Smooth muscle cell (in vitro differentiated cells): ENCODE data around the gene FBXL17. TPM values are rescaled to one million over a fixed set of nuclear protein-coding genes. Genes with fewer than 3 reads are reported as not detected.

Experiments used
- DNase-seq: peaks from one replicate; lab custom pipeline; 2025; ENCODE audit not compliant: unreplicated experiment; lab: John Stamatoyannopoulos, UW
- H2AFZ ChIP-seq: fragments of 200-600 bp; sonication (generic); 2 replicates; pipeline ENCODE4 v1.6.0; 2016; ENCODE audit warnings: antibody characterized with exemption, low read depth, mild to moderate bottlenecking
- H3F3A ChIP-seq: fragments of 200-600 bp; sonication (generic); 2 replicates; pipeline ENCODE4 v1.6.0; 2017; ENCODE audit warnings: antibody characterized with exemption, low read depth
- H3K27ac ChIP-seq: fragments of 200-600 bp; sonication (generic); 2 replicates; pipeline ENCODE4 v1.5.1; 2016; ENCODE audit warnings: low read depth, mild to moderate bottlenecking
- H3K27me3 ChIP-seq: fragments of 200-600 bp; sonication (generic); 2 replicates; pipeline ENCODE4 v1.6.1; 2016; ENCODE audit warnings: low read depth, mild to moderate bottlenecking
- H3K36me3 ChIP-seq: fragments of 200-600 bp; sonication (generic); 2 replicates; pipeline ENCODE4 v1.5.1; 2016; ENCODE audit warnings: low read depth
- H3K4me1 ChIP-seq: fragments of 200-600 bp; sonication (generic); 2 replicates; pipeline ENCODE4 v1.5.1; 2016; ENCODE audit warnings: low read depth
- H3K4me2 ChIP-seq: fragments of 200-600 bp; sonication (generic); 2 replicates; pipeline ENCODE4 v1.6.0; 2016; ENCODE audit warnings: mild to moderate bottlenecking
- H3K4me3 ChIP-seq: fragments of 200-600 bp; sonication (generic); 2 replicates; pipeline ENCODE4 v1.5.1; 2016; ENCODE audit warnings: mild to moderate bottlenecking
- H3K79me2 ChIP-seq: fragments of 200-600 bp; sonication (generic); 2 replicates; pipeline ENCODE4 v1.6.0; 2016; ENCODE audit warnings: low read depth, mild to moderate bottlenecking
- H3K9ac ChIP-seq: fragments of 200-600 bp; sonication (generic); 2 replicates; pipeline ENCODE4 v1.6.0; 2016; ENCODE audit warnings: low read depth
- H3K9me3 ChIP-seq: fragments of 200-600 bp; sonication (generic); replicated peaks from 2 replicates; pipeline ENCODE4 v1.5.1; 2016; ENCODE audit warnings: low read depth
- H4K20me1 ChIP-seq: fragments of 200-600 bp; sonication (generic); 2 replicates; pipeline ENCODE4 v1.6.0; 2016; ENCODE audit warnings: low read depth
- CTCF ChIP-seq: fragments of 200-600 bp; sonication (generic); IDR thresholded peaks from 2 replicates; pipeline ENCODE4 v1.5.1; 2017; ENCODE audit warnings: borderline replicate concordance, mild to moderate bottlenecking, antibody characterized with exemption; ENCODE audit not compliant: insufficient read depth, poor library complexity, severe bottlenecking
- WGBS: methylation state at CpG from one replicate; pipeline ENCODE4 v1.1.7; 2016; ENCODE audit warnings: low lambda C conversion rate; 5-methylcytosine and 5-hydroxymethylcytosine counted together
- polyA plus RNA-seq: library from polyadenylated mRNA; unstranded; fragments of >200 nt; fragmentation: Nextera tagmentation; extraction: Ambion mirVana; gene quantifications from 2 replicates; pipeline ENCODE4 v1.2.1, GENCODE V29; 2016
- total RNA-seq: library from RNA; depleted of rRNA; stranded (reverse); fragments of >200 nt; gene quantifications from 2 replicates; pipeline ENCODE4 v1.2.3, GENCODE V29; 2014

FBXL17 gene
- total and polyA plus RNA-seq, 2 experiments from 2014 or later = 5.4 to 16.0 TPM

- H3K4me1 ChIP-seq = peaks cover 28% of the 10 kb centered on the region
- H3K4me3 ChIP-seq = no peak overlapping the region
- H3F3A ChIP-seq = no peaks in the 10 kb centered on the region
- H4K20me1 ChIP-seq = no peaks in the 10 kb centered on the region
- WGBS = 52% methylated on average over 1 of the region's 1 CpG
- H3K9me3 ChIP-seq = no peaks in the 10 kb centered on the region
- H3K36me3 ChIP-seq = no peaks in the 10 kb centered on the region
- H3K79me2 ChIP-seq = no peaks in the 10 kb centered on the region
- H3K27ac ChIP-seq = no peak overlapping the region
- no peak overlapping the region for H3K4me2 ChIP-seq
- no peak overlapping the region for H2AFZ ChIP-seq
- H3K9ac ChIP-seq = no peak overlapping the region
- no peak for DNase-seq
- TF ChIP-seq CTCF = no peak
- no peaks in the 10 kb centered on the region for H3K27me3 ChIP-seq
These were observed 417.2 kb downstream of the FBXL17 start for GRCh38 chr5:107964722-107965121.

GRCh38 chr5:107959573-107960279, 422.2 kb downstream of the FBXL17 start:
- Histone ChIP-seq H2AFZ (no peak overlapping the region), H3K9ac (no peak overlapping the region), H3K79me2 (no peaks in the 10 kb centered on the region), H3K27ac (no peak overlapping the region), H3K4me1 (peaks cover 48% of the 10 kb centered on the region), H3K9me3 (no peaks in the 10 kb centered on the region), H3F3A (no peaks in the 10 kb centered on the region), H3K4me3 (no peak overlapping the region), H3K27me3 (no peaks in the 10 kb centered on the region), H3K36me3 (no peaks in the 10 kb centered on the region), H3K4me2 (no peak overlapping the region), H4K20me1 (no peaks in the 10 kb centered on the region)
- WGBS = 92% methylated on average over 4 of the region's 4 CpGs
- no peak for TF ChIP-seq CTCF
- no peak for DNase-seq

GRCh38 chr5:107958861-107959260, 423.0 kb downstream of the FBXL17 start:
- H2AFZ ChIP-seq = no peak overlapping the region
- TF ChIP-seq CTCF = no peak
- H4K20me1 ChIP-seq = no peaks in the 10 kb centered on the region
- H3K4me2 ChIP-seq = no peak overlapping the region
- no peak for DNase-seq
- H3K27ac ChIP-seq = no peak overlapping the region
- peaks cover 44% of the 10 kb centered on the region for H3K4me1 ChIP-seq
- WGBS = 94% methylated on average over 3 of the region's 3 CpGs
- H3K79me2 ChIP-seq = no peaks in the 10 kb centered on the region
- H3K27me3 ChIP-seq = no peaks in the 10 kb centered on the region
- H3K9me3 ChIP-seq = no peaks in the 10 kb centered on the region
- H3F3A ChIP-seq = no peaks in the 10 kb centered on the region
- H3K36me3 ChIP-seq = no peaks in the 10 kb centered on the region
- H3K9ac ChIP-seq = no peak overlapping the region
- H3K4me3 ChIP-seq = no peak overlapping the region

GRCh38 chr5:107958432-107958831, 423.5 kb downstream of the FBXL17 start:
- DNase-seq = no peak
- 97% methylated on average over 3 of the region's 3 CpGs for WGBS
- H3K4me1 ChIP-seq = peaks cover 40% of the 10 kb centered on the region
- no peaks in the 10 kb centered on the region for H3K27me3 ChIP-seq
- H3K4me2 ChIP-seq = no peak overlapping the region
- no peak overlapping the region for H3K4me3 ChIP-seq
- H2AFZ ChIP-seq = no peak overlapping the region
- no peak for TF ChIP-seq CTCF
- no peaks in the 10 kb centered on the region for H3F3A ChIP-seq
- H3K27ac ChIP-seq = no peak overlapping the region
- no peaks in the 10 kb centered on the region for H3K79me2 ChIP-seq
- no peak overlapping the region for H3K9ac ChIP-seq
- H4K20me1 ChIP-seq = no peaks in the 10 kb centered on the region
- no peaks in the 10 kb centered on the region for H3K9me3 ChIP-seq
- no peaks in the 10 kb centered on the region for H3K36me3 ChIP-seq
